ENCODE data around the gene CHRNA1. TPM values are rescaled to one million over a fixed set of nuclear protein-coding genes. Genes with fewer than 3 reads are reported as not detected.

Gene CHRNA1
- total RNA-seq, 2 experiments from 2014 or later = not detected

- ChIA-PET POLR2A (no interaction called here), CTCF (ENCODE audit: unreplicated experiment) (no interaction called here)
- Histone ChIP-seq H4K20me1 (ENCODE audit: insufficient read depth, low read length) (no peaks in the 10 kb centered on the region), H3K27ac (ENCODE audit: low read depth, low read length, poor library complexity, severe bottlenecking) (no peak overlapping the region), H3K4me3 (ENCODE audit: low read depth, low read length, poor library complexity, severe bottlenecking) (no peak overlapping the region), H3K4me1 (ENCODE audit: insufficient read depth, low read length, poor library complexity, severe bottlenecking) (peaks cover 5% of the 10 kb centered on the region), H3K79me2 (ENCODE audit: insufficient read depth, low read depth, low read length) (no peaks in the 10 kb centered on the region), H3K36me3 (ENCODE audit: insufficient read depth, low read length) (no peaks in the 10 kb centered on the region), H3K9me2 (ENCODE audit: insufficient read depth, low read length) (no peaks in the 10 kb centered on the region; the same call in 1 of the 2 replicates), H3K9me3 (ENCODE audit: low read length) (no peaks in the 10 kb centered on the region), H3K4me2 (ENCODE audit: low read length) (no peak overlapping the region), H2AFZ (ENCODE audit: low read length) (no peak overlapping the region)
- DNase-seq (ENCODE audit: low spot score) = no peak
- BruUV-seq (replicated peaks) = no TSS peak
- intact Hi-C loops (cut with micrococcal nuclease; ENCODE audit: unreplicated experiment) = loop anchor here (10.0 kb wide), 1 partner anchor 226 kb away; the partner anchor contains the start of gene CHN1
- TF ChIP-seq CTCF (conservative IDR thresholded peaks at IDR 0.05; ENCODE audit: low read length) = no peak
- no peak for TF ChIP-seq EZH2phosphoT487 (IDR thresholded peaks at IDR 0.05; ENCODE audit: borderline replicate concordance, low read depth, low read length)
Observed at GRCh38 chr2:174778085-174778981, 14.1 kb upstream of the CHRNA1 start.

GRCh38 chr2:174777347-174778084, 13.2 kb upstream of the CHRNA1 start:
- H3K4me2 ChIP-seq (ENCODE audit: low read length) = no peak overlapping the region
- no peak overlapping the region for H2AFZ ChIP-seq (ENCODE audit: low read length)
- no peak for DNase-seq (ENCODE audit: low spot score)
- intact Hi-C loops (cut with micrococcal nuclease; ENCODE audit: unreplicated experiment) = loop anchor here (10.0 kb wide), 1 partner anchor 227 kb away; the partner anchor contains the start of gene CHN1
- H3K9me2 ChIP-seq (ENCODE audit: insufficient read depth, low read length) = no peaks in the 10 kb centered on the region; the same call in 1 of the 2 replicates
- no TSS peak for BruUV-seq (replicated peaks)
- ChIA-PET CTCF (ENCODE audit: unreplicated experiment) (no interaction called here), POLR2A (no interaction called here)
- TF ChIP-seq CTCF (conservative IDR thresholded peaks at IDR 0.05; ENCODE audit: low read length) (no peak), EZH2phosphoT487 (IDR thresholded peaks at IDR 0.05; ENCODE audit: borderline replicate concordance, low read depth, low read length) (no peak)
- H3K9me3 ChIP-seq (ENCODE audit: low read length) = no peaks in the 10 kb centered on the region
- no peaks in the 10 kb centered on the region for H3K36me3 ChIP-seq (ENCODE audit: insufficient read depth, low read length)
- no peak overlapping the region for H3K4me3 ChIP-seq (ENCODE audit: low read depth, low read length, poor library complexity, severe bottlenecking)
- H4K20me1 ChIP-seq (ENCODE audit: insufficient read depth, low read length) = no peaks in the 10 kb centered on the region
- no peaks in the 10 kb centered on the region for H3K79me2 ChIP-seq (ENCODE audit: insufficient read depth, low read depth, low read length)
- H3K27ac ChIP-seq (ENCODE audit: low read depth, low read length, poor library complexity, severe bottlenecking) = no peak overlapping the region
- peaks cover 5% of the 10 kb centered on the region for H3K4me1 ChIP-seq (ENCODE audit: insufficient read depth, low read length, poor library complexity, severe bottlenecking)
